Trophoblast cell (in vitro differentiated cells and primary cell): ENCODE data around the gene TIMM8B. TPM values are rescaled to one million over a fixed set of nuclear protein-coding genes. Genes with fewer than 3 reads are reported as not detected.

ENCODE experiments used
- DNase-seq, 2 donors: peaks; one replicate each; pipeline ENCODE4 v3.0.0-alpha.2; 2016
- H2AFZ ChIP-seq: 2 replicates; pipeline ENCODE4 v1.6.1; 2013; ENCODE audit warnings: low read length, moderate library complexity, mild to moderate bottlenecking; ENCODE audit not compliant: insufficient read depth, poor library complexity
- H2AK5ac ChIP-seq: 2 replicates; pipeline ENCODE4 v1.6.1; 2013; ENCODE audit warnings: mild to moderate bottlenecking, low read length
- H2BK120ac ChIP-seq: 2 replicates; pipeline ENCODE4 v1.6.1; 2013; ENCODE audit warnings: low read length, mild to moderate bottlenecking, moderate library complexity; ENCODE audit not compliant: insufficient read depth, poor library complexity
- H2BK12ac ChIP-seq: 2 replicates; pipeline ENCODE4 v1.6.1; 2013; ENCODE audit warnings: mild to moderate bottlenecking, low read length, moderate library complexity
- H2BK5ac ChIP-seq: 2 replicates; pipeline ENCODE4 v1.6.1; 2013; ENCODE audit warnings: low read length, low read depth, moderate library complexity, mild to moderate bottlenecking; ENCODE audit not compliant: poor library complexity
- H3K14ac ChIP-seq: 2 replicates; pipeline ENCODE4 v1.6.1; 2013; ENCODE audit warnings: mild to moderate bottlenecking, low read length
- H3K18ac ChIP-seq: 2 replicates; pipeline ENCODE4 v1.6.1; 2013; ENCODE audit warnings: mild to moderate bottlenecking, low read length
- H3K23ac ChIP-seq: 2 replicates; pipeline ENCODE4 v1.6.1; 2013; ENCODE audit warnings: low read length
- H3K27ac ChIP-seq: 2 replicates; pipeline ENCODE4 v1.5.1; 2013; ENCODE audit warnings: low read depth, mild to moderate bottlenecking, inconsistent platforms, low read length, moderate library complexity
- H3K27me3 ChIP-seq: 2 replicates; pipeline ENCODE4 v1.6.1; 2013; ENCODE audit warnings: inconsistent platforms, mild to moderate bottlenecking, low read length, moderate library complexity; ENCODE audit not compliant: insufficient read depth
- H3K36me3 ChIP-seq, 2 experiments: 1 replicate in 1 of 2; 2 replicates in 1 of 2; pipeline ENCODE4 v1.6.1; 2013; ENCODE audit warnings: low read length in 2 of 2, mild to moderate bottlenecking in 2 of 2, moderate library complexity in 1 of 2; ENCODE audit not compliant: insufficient read depth in 2 of 2, control insufficient read depth in 1 of 2
- H3K4ac ChIP-seq: 2 replicates; pipeline ENCODE4 v1.6.1; 2013; ENCODE audit warnings: low read depth, mild to moderate bottlenecking, low read length, moderate library complexity
- H3K4me1 ChIP-seq, 2 experiments: 1 replicate in 1 of 2; 2 replicates in 1 of 2; pipeline ENCODE4 v1.6.1; 2013; ENCODE audit warnings: low read length in 2 of 2, mild to moderate bottlenecking in 2 of 2, moderate library complexity in 1 of 2; ENCODE audit not compliant: insufficient read depth in 2 of 2, control insufficient read depth in 1 of 2
- H3K4me2 ChIP-seq: 2 replicates; pipeline ENCODE4 v1.6.1; 2013; ENCODE audit warnings: inconsistent platforms, mild to moderate bottlenecking, low read length, moderate library complexity
- H3K4me3 ChIP-seq: 2 replicates; pipeline ENCODE4 v1.5.1; 2013; ENCODE audit warnings: mild to moderate bottlenecking, low read depth, low read length, inconsistent platforms
- H3K79me1 ChIP-seq: one replicate; pipeline ENCODE4 v1.6.1; 2013; ENCODE audit warnings: low read length
- H3K79me2 ChIP-seq: 2 replicates; pipeline ENCODE4 v1.6.1; 2013; ENCODE audit warnings: low read length, mild to moderate bottlenecking; ENCODE audit not compliant: control insufficient read depth, insufficient read depth, poor library complexity
- H3K9ac ChIP-seq: 2 replicates; pipeline ENCODE4 v1.6.1; 2013; ENCODE audit warnings: mild to moderate bottlenecking, low read length
- H3K9me3 ChIP-seq: 2 replicates; pipeline ENCODE4 v1.6.1; 2013; ENCODE audit warnings: low read depth, mild to moderate bottlenecking, control low read depth, inconsistent platforms, low read length; ENCODE audit not compliant: insufficient read depth
- H4K12ac ChIP-seq: 2 replicates; pipeline ENCODE4 v1.6.1; 2013; ENCODE audit warnings: low read depth, mild to moderate bottlenecking, low read length, moderate library complexity
- H4K8ac ChIP-seq: 2 replicates; pipeline ENCODE4 v1.6.1; 2013; ENCODE audit warnings: low read depth, mild to moderate bottlenecking, low read length, moderate library complexity
- H4K91ac ChIP-seq: one replicate; pipeline ENCODE4 v1.6.1; 2013; ENCODE audit warnings: low read depth, mild to moderate bottlenecking, low read length, moderate library complexity
- WGBS: extraction: QIAGEN DNeasy Blood & Tissue Kit; methylation state at CpG from one replicate; pipeline ENCODE4 v1.1.7; 2013; ENCODE audit warnings: missing lambda C conversion rate; ENCODE audit not compliant: insufficient read length, insufficient coverage; ENCODE audit errors: extremely low coverage; 5-methylcytosine and 5-hydroxymethylcytosine counted together
- polyA plus RNA-seq: library from polyadenylated mRNA; stranded (reverse); fragments of 200-250 nt; gene quantifications from 2 replicates; pipeline ENCODE4 v1.2.3, GENCODE V29; 2013

TIMM8B gene, protein sequence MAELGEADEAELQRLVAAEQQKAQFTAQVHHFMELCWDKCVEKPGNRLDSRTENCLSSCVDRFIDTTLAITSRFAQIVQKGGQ
- polyA plus RNA-seq, result 89.0 and 90.0 TPM in 2 replicates

DNA sequence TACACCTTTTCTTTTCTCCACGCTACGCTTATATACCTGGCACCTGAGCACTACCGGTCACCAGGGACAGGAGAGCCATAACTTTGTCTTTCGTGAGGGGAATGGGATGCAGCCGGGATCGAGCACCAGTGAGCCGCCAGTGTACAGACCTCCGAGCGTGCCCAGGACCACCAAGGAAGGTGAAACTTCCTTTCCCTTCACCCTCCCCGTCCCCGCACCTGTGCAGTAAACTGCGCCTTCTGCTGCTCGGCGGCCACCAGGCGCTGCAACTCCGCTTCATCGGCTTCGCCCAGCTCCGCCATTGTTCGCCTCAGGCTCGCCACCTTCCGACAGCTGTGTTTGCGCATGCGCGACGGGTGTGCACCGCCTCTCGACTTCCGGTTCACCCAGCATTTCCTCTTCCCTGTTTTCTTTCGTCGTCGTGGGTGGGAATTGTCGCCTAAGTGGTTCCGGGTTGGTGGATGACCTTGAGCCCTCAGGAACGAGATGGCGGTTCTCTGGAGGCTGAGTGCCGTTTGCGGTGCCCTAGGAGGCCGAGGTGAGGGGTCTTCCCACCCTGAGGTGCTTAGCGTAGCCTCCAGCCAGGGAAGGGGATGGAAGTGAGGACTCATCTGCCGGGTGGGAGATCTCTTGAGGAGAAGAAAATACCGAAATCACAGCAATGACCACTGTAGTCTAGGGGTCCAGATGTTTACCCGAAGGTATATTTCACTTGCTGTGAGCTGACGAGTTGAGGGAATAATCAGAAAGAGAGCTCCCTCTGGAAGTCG is at the start of gene TIMM8B, which contains the start of gene SDHD:
Gene TIMM8B, minus strand, starts transcription at position 335 of the 770 bp plus-strand sequence. Its CDS starts 33 bp downstream, at position 302.
Gene SDHD, plus strand, starts transcription at position 452 of the 770 bp plus-strand sequence. Its CDS starts 35 bp downstream, at position 487.
- Histone ChIP-seq H3K79me2 (peaks cover 12% of the 10 kb centered on the region), H3K36me3 (peaks cover 3 to 25% of the 10 kb centered on the region in 2 experiments), H3K9me3 (no peaks in the 10 kb centered on the region), H3K9ac (peak within 1 kb of the TSS; percentile 95), H2BK120ac (peak within 1 kb of the TSS; percentile 18), H3K27me3 (no peaks in the 10 kb centered on the region), H2AFZ (peak within 1 kb of the TSS; percentile 51), H2BK5ac (peak within 1 kb of the TSS; percentile 73), H3K4ac (peak within 1 kb of the TSS; percentile 93), H2AK5ac (peak within 1 kb of the TSS; percentile 67), H3K79me1 (peaks cover 6% of the 10 kb centered on the region), H4K91ac (peak within 1 kb of the TSS; percentile 74), H4K8ac (peak within 1 kb of the TSS; percentile 90), H3K27ac (no peak within 1 kb of the TSS), H3K4me1 (peaks cover 0 to 7% of the 10 kb centered on the region in 2 experiments), H3K18ac (peak within 1 kb of the TSS; percentile 31), H3K23ac (no peak within 1 kb of the TSS), H3K14ac (peak within 1 kb of the TSS; percentile 63), H4K12ac (peak within 1 kb of the TSS; percentile 72), H2BK12ac (no peak within 1 kb of the TSS), H3K4me3 (peak within 1 kb of the TSS; percentile 92), H3K4me2 (peak within 1 kb of the TSS; percentile 96)
- WGBS, result no CpG with 5 or more reads among the region's 45 CpGs
- DNase-seq, result peak; percentile 95 to 100

DNA sequence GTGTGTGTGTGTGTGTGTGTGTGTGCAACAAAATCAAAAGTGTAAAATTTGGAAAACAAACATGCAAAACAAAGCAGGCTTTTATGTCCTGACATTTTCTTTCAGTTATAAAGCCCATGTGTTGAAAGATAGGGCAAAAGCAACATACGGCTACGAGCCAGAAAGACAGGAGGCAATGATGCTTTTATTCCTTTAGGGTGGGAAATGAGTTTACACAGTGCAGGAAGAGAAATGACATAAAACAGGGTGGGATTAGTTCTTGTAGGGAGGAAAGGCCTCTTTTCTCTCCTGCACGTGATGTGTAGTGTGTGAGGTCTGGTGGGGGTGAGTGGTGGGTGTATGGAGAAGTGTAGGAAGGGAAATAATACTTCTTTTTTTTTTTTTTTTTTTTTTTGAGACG is 47.9 kb upstream of the TIMM8B start:
- H3K23ac ChIP-seq, result no peak overlapping the region
- no peak overlapping the region for H3K4ac ChIP-seq
- H4K8ac ChIP-seq, result no peak overlapping the region
- H2AK5ac ChIP-seq, result no peak overlapping the region
- H3K4me2 ChIP-seq, result no peak overlapping the region
- no peak for DNase-seq
- no peak overlapping the region for H4K12ac ChIP-seq
- H3K9me3 ChIP-seq, result no peaks in the 10 kb centered on the region
- H3K27me3 ChIP-seq, result no peaks in the 10 kb centered on the region
- H3K4me1 ChIP-seq, result no peaks in the 10 kb centered on the region
- H3K4me3 ChIP-seq, result no peak overlapping the region
- H2BK120ac ChIP-seq, result no peak overlapping the region
- H3K79me2 ChIP-seq, result no peaks in the 10 kb centered on the region
- H3K79me1 ChIP-seq, result no peaks in the 10 kb centered on the region
- H4K91ac ChIP-seq, result no peak overlapping the region
- H2AFZ ChIP-seq, result no peak overlapping the region
- no peaks in the 10 kb centered on the region for H3K36me3 ChIP-seq
- no peak overlapping the region for H3K9ac ChIP-seq
- H3K27ac ChIP-seq, result no peak overlapping the region
- no peak overlapping the region for H2BK5ac ChIP-seq
- H3K18ac ChIP-seq, result no peak overlapping the region
- no peak overlapping the region for H3K14ac ChIP-seq
- no CpG with 5 or more reads among the region's 4 CpGs for WGBS
- no peak overlapping the region for H2BK12ac ChIP-seq

DNA sequence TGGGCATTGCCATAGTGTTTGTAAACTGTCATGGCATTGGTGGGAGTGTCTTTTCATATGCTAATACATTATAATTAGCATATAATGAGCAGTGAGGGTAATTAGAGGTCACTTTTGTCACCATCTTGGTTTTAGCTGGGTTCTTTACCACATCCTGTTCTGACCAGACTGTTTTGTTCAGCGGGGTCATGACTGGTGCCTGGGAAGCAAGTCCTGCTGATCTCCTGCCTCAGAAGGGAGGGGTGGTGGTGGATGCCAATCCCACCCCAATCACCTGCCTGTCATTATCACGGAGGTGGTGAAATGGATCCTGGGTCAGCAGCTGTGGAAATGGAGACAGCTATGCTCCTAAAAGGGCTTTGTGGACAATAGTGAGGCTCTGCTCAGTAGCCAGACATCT is 46.2 kb upstream of the TIMM8B start:
- WGBS, result no CpG with 5 or more reads among the region's 2 CpGs
- Histone ChIP-seq H3K4me2 (no peak overlapping the region), H4K12ac (no peak overlapping the region), H3K27ac (no peak overlapping the region), H3K23ac (no peak overlapping the region), H2BK12ac (no peak overlapping the region), H3K79me2 (no peaks in the 10 kb centered on the region), H4K8ac (no peak overlapping the region), H3K79me1 (no peaks in the 10 kb centered on the region), H3K9me3 (no peaks in the 10 kb centered on the region), H3K4me3 (no peak overlapping the region), H4K91ac (no peak overlapping the region), H2AFZ (no peak overlapping the region), H2BK120ac (no peak overlapping the region), H3K9ac (no peak overlapping the region), H3K4me1 (no peaks in the 10 kb centered on the region), H2BK5ac (no peak overlapping the region), H3K27me3 (no peaks in the 10 kb centered on the region), H3K14ac (no peak overlapping the region), H3K36me3 (no peaks in the 10 kb centered on the region), H3K18ac (no peak overlapping the region), H2AK5ac (no peak overlapping the region), H3K4ac (no peak overlapping the region)
- no peak for DNase-seq

DNA sequence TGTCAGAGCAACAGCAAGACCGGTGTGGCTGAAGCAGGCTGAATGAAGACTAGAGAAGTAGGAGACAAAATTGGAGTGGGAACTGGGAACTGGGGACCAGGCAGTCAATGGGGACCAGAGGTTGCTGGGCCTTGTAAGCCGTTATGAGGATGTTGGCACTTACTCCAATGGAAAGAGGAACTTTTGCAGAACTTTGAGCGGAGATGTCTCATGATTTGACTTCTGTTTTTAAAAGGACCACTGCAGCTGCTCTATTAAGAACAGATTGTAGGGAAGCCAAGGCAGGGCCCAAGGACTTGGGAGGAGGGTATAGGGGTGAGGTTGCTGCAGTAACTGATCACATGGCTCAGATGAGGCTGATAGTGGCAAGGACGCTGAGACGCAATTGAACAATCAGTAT is 43.1 kb upstream of the TIMM8B start:
- Histone ChIP-seq H4K8ac (no peak overlapping the region), H3K9ac (no peak overlapping the region), H3K14ac (no peak overlapping the region), H2BK12ac (no peak overlapping the region), H2BK5ac (no peak overlapping the region), H2AFZ (no peak overlapping the region), H3K79me1 (no peaks in the 10 kb centered on the region), H2BK120ac (no peak overlapping the region), H3K18ac (no peak overlapping the region), H3K36me3 (no peaks in the 10 kb centered on the region), H2AK5ac (no peak overlapping the region), H3K4me1 (no peaks in the 10 kb centered on the region), H3K9me3 (no peaks in the 10 kb centered on the region), H3K79me2 (no peaks in the 10 kb centered on the region), H3K4me3 (no peak overlapping the region), H3K27ac (no peak overlapping the region), H3K27me3 (no peaks in the 10 kb centered on the region), H3K4ac (no peak overlapping the region), H3K23ac (no peak overlapping the region), H3K4me2 (no peak overlapping the region), H4K12ac (no peak overlapping the region), H4K91ac (no peak overlapping the region)
- no peak for DNase-seq
- WGBS, result no CpG with 5 or more reads among the region's 5 CpGs
